HG02943 (cell line): ENCODE data around the gene CAPZA1.

ENCODE experiments used
- ATAC-seq: cut with Tn5 transposase; IDR thresholded peaks from one replicate; pipeline ENCODE4 v1.9.1; 2021; ENCODE audit warnings: mild to moderate bottlenecking, low read depth, moderate library complexity; ENCODE audit not compliant: unreplicated experiment

CAPZA1 gene

DNA sequence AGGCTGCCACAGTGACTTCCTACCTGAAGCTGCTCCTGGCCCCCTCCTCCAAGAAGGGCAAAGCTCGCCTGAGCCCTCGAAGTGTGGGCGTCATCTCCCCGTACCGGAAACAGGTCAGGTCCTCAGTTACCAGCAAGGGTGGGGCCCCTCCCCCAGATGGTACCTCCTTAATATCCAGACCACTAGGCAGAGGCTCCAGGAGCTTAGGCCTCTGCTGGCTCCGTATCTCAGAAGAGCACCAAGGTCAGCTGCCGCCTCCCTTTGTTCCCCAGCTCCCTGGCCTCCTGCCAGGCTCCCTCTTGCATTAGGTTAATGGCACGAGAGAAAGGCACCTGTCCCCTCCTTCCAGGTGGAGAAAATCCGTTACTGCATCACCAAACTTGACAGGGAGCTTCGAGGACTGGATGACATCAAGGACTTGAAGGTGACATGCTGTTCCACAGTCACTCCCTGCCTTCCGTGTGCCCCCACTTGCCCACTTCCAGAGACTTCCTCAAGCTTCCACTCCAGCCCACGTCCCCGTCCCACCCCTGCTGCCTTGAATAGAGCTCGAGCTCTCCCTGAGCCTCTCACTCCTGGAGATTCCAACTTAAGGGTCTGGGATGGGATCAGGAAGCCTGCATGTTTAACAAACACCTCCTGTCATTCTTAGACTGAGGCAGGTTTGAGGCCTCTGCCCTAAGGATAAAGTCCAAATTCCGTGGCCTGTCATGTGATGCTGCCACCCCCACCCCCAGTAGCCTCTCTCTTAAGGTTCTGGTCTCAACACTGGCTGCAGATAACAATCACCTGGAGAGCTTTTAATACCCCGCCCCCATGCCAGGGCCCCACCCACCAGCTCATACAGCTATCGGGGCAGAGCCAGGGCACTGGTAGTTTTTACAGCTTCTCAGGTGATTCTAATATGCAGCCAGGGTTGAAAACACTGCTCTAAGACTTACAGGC is 79.0 kb downstream of the CAPZA1 start:
- no peak for ATAC-seq

DNA sequence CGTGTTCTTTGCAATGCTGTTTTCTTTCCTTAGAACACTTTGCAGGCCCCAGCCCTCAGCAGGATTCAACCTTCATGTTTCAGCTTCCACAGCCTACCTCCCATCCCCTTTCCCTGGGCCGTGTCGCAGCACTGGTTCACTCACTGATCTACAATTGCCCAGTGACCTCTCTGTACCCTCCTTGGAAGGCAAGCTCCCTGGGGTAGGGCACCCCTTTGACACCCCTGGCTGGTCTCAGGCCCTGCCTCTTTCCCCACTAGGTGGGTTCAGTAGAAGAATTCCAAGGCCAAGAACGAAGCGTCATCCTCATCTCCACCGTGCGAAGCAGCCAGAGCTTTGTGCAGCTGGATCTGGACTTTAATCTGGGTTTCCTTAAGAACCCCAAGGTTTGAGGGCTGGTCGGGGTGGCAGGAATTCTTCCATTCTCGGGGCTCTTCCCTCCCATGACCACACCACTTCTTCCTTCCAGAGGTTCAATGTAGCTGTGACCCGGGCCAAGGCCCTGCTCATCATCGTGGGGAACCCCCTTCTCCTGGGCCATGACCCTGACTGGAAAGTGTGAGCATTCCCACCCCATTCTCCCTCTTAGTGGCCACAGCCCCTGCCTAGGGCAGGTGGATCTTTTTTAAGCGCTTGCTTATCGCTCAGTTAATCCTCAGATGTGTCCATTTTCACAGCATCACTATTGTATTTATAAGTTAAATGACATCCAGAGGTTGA is 80.0 kb downstream of the CAPZA1 start:
- ATAC-seq = no peak

DNA sequence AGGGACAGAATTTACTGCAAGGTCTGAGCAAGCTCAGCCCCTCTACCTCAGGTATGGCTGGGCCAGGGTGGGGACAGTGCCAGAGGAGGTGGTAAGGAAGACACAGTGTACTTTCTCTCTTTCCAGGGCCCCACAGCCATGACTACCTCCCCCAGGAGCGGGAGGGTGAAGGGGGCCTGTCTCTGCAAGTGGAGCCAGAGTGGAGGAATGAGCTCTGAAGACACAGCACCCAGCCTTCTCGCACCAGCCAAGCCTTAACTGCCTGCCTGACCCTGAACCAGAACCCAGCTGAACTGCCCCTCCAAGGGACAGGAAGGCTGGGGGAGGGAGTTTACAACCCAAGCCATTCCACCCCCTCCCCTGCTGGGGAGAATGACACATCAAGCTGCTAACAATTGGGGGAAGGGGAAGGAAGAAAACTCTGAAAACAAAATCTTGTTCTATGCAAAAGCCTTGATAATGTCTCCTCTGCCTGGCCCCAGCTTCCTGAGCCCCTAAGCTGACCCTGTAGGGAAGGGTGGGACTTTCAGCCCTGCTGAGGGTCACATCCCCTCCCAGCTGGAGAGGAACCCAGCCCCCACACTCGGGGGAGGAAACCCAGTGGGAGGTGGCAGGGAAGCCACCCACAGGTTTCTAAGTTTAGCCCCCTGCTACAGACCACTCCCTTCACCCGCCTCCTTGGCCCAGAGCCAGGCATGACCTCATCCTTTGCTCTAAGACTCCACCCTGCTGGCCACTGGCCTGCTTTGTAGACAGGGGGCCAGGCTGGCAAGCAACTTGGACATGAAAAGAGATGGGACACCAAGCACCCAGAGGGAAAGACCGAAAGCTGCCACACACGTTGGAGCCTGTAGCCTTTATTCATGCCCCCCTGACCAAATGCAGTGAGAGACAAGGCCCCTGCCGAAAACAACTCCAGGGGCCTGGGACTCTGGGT is 80.9 kb downstream of the CAPZA1 start:
- no peak for ATAC-seq

DNA sequence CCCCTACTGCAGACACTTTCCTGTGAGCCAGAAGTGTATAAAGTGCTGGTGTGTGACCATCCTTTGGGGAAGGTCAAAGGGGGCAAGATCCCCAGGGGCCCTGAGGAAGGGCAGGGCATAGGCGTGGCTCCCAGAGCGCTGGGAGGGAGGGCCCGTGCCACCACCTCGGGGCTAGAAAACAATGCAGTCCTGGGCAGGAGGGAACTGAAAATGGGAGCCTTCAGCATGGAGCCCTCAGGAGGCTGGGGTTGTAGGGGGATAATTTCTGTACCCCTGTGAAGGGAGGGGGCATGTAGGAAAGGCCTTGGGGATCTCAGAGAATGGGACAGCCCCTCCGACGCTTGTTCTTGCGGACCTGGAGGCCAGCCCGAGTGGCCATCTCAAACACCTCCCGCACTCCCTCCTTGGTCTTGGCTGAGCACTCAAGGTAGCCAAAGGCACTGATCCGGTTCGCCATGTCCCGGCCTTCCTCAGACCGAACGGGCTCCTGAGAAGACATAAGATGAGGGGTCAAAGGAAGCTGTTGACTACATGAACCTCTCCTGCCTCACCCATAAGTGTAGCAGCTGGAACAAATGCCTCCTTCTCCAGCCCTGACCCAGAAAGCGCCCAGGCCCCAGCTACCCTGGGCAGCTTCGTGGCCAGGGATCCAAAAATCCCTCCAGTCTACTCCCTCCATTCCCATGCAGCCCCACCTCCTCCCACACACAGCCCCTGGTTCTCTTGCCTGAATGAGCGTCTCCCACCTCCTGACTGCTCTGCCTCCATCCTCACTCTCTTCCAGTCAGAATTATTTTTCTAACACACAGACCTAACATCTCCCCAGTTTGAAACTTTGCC is 81.8 kb downstream of the CAPZA1 start:
- ATAC-seq = no peak

DNA sequence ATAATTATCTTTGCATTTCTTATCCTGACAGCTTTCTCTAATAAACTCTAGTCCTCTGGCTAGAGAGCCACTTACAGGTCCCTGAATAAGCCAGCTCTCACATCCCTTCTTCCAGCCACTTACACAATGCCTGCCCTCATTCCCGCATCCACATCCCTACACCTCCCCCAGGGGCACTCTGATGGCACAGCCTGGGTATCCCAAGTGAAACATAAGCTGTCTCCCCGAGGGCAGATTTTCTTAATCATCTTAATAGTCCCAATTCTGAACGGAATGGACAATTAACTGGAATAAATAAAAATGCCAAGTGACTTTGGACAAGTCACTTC is 82.4 kb downstream of the CAPZA1 start:
- no peak for ATAC-seq

DNA sequence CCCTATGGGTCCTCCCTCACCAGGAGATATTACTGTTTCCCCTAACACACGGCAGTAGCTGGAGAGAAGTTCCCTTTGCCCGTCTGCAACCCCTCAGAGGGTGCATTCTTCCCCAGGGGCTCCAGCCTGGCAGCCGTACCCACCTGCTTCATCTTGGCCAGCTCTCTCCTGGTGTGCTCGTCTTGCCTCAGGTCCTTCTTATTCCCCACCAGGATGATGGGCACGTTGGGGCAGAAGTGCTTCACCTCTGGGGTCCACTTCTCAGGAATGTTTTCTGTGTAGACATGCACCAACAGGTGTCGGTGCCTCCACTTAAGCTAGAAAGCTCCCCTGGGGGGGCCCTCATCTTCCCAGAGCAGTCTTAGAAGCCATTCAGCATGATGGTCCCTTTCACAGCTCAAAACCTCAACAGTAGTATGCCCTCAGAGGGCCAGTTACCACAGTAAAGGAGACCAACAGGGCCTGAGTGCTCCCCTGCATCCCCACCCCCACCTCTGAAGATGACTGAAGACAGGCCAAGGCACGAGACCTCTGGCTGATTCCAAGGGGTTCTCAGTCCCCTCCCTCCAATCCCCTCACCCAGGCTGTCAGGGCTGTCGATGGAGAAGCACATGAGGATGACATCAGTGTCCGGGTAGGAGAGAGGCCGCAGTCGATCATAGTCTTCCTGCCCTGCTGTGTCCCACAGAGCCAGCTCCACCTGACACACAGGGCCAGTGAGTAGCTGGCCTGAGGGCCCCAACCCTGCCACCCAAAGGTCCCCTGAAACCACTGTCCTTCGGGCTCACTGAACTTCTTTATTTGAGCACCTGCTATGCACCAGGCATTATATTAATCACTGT is 83.0 kb downstream of the CAPZA1 start:
- no peak for ATAC-seq

DNA sequence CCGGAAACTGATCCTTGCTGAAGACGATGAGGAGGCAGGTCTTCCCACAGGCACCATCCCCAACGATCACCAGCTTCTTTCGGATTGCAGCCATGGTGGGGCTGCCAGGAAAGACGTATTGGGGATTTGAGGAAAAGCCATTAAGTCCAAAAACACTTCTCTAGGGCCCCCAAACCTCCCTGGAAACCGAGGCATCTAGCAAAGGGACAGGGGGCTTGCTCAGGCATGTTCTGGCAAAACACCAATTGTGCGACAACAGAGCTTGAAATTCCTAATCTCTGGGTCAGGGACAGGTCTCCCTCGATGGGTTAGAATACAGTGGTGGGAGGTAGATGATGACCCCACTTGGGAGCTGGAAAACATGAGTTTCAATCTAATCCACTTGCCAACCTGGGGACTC is 84.1 kb downstream of the CAPZA1 start:
- no peak for ATAC-seq

DNA sequence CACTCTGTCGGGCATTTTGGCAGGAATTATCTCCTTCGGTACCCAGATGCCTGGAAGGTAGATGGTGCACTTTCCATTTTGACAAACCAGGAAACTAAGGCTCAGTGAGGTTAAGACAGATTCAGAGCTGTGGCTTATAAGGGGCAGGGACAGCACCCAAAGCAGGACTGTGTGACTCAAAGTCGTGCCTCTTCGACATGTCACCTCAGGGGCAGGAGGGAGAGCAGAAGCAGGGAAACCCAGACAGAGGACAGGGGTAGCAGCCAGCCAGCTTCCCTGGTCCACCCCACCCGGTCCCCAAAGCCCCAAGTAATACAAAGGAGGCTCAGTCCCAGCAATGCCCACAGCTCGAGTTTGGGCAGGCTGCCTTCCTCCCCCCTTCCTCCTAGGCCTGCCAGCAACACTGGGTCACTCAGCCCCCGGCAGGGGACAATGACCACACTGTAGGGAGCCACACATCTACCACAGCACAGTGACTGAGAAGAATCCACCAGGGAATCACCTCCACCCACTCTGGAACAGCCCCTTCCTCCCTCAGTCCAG is 84.8 kb downstream of the CAPZA1 start:
- ATAC-seq = no peak

DNA sequence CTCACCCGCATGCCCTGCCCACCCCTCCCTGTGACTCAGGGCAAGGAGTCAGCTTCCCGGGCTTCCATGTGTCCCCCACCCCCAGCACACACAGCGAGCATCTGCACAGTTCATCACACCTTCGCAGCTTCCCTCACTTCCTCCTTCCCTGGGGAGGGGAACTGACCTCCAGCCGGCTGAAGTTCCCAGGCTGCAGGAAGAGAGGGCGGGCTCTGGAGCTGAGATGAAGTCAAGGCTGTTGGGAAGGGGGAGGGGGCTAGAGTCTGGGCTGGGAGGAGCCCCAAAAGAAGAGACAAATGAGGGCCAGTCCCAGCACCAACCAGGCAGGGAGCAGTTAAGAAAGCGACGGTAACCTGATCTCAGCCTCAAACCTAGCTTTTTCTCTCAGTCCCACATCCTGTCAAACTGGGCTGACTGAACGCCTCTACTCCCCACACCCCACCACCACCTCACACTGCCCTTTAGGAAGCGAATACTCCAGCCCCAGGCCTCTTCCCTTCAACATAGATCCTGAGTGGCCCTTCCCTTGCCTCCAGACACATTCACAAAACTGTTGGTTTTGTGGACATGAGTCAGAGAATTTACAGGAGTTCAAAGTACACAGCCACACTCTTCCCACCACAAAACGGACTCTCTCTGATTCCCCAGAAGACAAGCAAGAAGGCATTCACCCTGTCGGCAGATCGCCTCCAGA is 85.4 kb downstream of the CAPZA1 start:
- peak; percentile 46 for ATAC-seq

DNA sequence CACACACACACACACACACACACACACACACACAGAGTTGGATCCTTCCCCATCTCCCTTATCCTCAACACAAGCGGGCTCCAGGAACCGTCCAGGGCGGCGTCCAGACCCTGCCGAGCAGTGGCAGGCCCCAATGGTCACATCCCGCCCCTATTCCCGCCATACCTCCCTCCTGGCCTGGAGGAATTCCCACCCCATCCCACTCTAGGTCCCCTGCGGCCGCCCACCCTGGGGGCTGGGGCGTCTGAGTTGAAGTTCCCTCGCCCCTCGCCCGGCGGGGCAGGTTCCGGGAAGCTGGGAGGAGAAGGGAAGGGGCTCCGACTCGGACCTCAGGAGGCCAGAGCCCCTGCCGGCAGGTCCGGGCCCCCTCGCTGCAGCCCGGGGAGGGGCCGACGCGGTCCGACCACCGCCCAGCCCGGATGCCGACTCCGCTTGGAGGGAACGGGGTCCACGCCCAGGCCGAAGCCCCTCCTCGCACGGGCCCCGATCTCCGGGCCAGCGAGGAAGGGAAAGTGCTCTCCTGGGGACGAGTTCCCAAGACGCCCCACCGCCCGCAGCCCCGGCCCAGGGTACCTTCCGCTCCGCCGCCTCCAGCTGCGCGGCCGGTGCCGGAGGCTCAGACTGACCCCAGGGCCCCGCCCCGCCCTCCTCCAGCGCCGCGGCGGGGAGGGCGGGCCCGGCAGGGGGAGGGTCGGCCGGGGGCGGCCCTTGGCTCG is 87.0 kb downstream of the CAPZA1 start, which contains the start of gene RHOC:
Gene RHOC (minus strand): TSS at position 623 of the 716 bp plus-strand sequence. CDS start 3,328 bp downstream, outside the sequence.
- peak; percentile 60 for ATAC-seq

DNA sequence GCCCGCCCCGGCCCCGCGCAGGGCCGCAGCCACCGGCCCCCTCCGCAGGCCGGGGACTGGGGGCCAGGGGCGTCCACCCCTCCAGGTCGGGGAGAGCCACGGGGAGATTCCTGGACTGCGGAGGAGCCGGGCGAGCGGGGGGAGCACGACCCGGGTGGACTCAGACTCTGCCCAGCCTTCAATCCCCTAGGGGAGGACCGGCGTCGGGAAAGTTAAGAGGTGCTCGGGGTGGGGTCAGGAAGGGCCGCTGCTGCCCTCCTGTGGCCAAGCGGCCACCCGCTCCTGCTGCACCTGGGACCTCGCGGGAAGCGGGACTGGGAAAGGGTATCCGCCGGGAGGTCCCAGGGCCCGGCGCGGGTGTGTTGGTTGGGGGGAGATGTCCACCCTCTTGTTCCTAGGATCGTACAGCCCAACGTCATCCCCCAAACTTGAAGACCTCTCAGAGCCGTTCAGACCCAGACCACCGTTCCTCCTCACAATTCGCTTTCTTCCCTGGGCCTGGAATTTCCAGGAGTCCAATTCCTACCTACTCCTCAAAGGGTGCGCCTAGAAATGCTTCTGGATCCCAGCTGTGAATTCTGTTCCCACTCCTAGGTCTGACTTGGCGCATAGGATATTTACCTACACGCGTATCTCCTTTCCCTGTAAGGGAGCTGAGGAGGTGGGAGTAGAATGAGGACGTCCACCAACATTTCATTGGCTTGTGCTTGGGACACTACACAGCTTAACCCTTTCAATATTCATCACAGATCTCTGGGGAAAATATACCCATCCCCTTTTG is 87.8 kb downstream of the CAPZA1 start:
- ATAC-seq = peak; percentile 64

DNA sequence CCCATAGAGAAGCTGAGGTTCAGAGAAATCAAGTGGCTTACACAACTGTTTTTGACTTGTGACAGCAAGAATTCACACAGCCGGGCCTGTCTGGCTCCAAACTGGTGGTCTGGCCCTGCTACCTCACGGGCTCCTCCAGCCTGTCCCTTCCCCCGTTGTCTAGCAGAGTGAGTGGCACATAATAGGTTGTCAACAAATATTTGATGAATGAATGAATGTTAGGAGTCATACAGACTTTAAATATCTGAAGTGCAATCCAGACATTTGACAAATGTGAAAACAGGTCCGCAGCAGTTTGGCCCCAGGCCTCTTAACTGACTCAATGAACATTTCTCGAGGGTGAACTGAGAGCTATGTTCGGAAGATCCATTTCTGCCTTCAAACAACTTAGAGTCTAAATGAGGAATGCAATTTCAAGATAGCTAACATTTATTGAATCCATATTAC is 88.4 kb downstream of the CAPZA1 start:
- ATAC-seq = no peak

DNA sequence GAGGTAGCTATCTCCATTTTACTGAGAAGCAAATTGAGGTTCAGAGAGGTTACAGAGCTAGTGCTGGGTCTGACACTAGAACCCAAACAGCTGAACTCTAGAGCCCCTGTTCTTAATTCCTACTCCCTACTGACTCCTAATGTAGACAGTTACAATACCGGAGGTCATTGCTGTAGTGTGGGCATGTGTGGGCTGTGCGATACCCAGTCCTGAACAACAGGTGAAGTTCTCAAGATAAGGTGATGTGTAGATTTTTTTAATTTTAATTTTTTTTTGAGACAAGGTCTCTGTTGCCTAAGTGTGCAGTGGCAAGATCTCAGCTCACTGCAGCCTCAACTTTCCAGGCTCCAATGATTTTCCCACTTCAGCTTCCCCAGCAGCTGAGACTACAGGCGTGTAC is 88.9 kb downstream of the CAPZA1 start:
- no peak for ATAC-seq

DNA sequence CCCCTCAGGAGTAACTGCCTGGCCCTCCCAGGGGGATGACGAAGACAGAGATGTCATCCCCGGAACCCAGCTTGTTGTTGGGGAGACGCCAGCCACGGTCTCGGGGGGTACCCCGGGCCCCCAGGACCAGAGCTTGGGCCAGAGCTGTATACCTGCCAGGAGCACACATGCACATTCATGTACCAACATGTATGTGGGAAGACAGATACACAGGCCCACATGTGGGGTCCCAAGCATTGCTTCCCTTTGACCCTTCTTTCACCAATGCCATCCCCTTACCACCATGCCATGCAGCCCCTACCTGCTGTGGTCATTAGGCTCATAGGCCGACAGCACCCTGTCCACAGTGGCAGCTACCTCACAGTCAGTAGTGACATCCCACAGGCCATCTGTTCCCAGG is 90.5 kb downstream of the CAPZA1 start:
- no peak for ATAC-seq

DNA sequence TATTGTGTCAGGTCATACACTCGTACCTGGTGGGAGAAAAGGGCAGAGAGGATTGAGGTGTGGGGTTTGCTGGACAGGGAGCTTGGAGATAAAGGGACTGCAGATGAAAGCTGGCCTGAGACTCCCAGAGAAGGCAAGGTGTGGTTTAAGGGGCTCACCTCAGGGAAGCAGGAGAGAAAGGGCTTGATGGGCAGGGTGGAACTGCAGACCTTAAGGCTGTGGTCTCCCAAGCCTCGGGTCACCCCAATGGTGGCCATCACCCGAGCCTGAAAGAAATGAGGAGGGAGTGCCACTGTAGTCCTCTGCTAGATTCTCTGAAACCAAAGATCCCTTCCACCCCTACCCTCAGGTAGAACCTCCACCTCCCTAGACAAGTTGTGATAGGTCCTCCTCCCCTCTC is 91.0 kb downstream of the CAPZA1 start:
- no peak for ATAC-seq

DNA sequence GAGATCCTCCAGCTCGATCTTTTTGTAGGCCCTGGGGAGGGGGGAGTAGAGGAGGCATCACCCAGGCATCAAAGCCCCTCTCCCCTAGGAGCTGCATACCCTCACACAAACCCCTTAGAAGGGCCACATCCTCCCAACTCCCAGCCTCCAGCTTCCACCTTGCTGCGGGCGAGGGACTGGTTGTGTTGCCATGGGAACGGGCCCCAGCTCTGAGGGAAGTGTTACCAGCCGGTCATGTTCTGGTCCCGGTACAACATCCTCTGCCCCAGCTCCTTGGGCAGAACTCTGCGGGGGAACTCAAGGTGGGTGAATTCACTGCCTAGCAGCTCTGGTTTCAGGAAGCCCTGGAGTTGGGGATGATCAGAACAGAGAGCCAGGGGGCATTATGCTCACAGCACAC is 91.4 kb downstream of the CAPZA1 start:
- no peak for ATAC-seq

DNA sequence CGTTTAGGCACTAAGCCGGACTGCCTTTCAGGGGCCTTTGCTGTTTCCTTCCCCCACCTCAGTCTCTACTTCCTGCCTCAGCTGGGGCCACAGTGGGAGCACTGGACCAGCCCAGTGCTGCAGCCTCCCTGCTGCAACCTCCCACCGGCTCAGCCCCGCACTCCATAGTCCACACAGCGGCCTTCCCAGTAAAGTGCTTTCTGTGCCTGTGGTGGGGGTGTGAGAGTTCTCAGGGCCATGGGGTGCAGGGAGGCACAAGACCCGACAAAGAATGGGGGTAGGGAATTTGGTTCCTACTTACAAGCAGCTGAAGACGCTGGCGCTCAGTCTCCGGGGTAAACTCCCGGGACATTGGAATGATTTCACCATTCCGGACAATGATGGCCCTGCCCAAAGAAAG is 92.0 kb downstream of the CAPZA1 start:
- no peak for ATAC-seq
